GM12878 (cell line): Measurements from ENCODE around the gene FIG4.

Source experiments
- BACH1 ChIP-seq: fragments of 450-650 bp; IDR thresholded peaks from 2 replicates; pipeline ENCODE4 v1.6.1; 2017; ENCODE audit warnings: mild to moderate bottlenecking, borderline replicate concordance
- GABPA ChIP-seq: IDR thresholded peaks from 2 replicates; pipeline ENCODE4 v1.6.1; 2014; ENCODE audit warnings: antibody characterized with exemption, low read depth, mild to moderate bottlenecking, inconsistent platforms
- HDGF ChIP-seq: fragments of 450-650 bp; IDR thresholded peaks from 2 replicates; pipeline ENCODE4 v1.6.1; 2016; ENCODE audit warnings: antibody characterized with exemption
- NFIC ChIP-seq: IDR thresholded peaks from 2 replicates; pipeline ENCODE4 v1.6.1; 2012; ENCODE audit warnings: low read depth, mild to moderate bottlenecking, inconsistent platforms, low read length, moderate library complexity
- NFXL1 ChIP-seq: fragments of 450-650 bp; IDR thresholded peaks from 2 replicates; pipeline ENCODE4 v1.6.1; 2017; ENCODE audit warnings: antibody characterized with exemption, mild to moderate bottlenecking, borderline replicate concordance
- POLR2A ChIP-seq: IDR thresholded peaks from 2 replicates; pipeline ENCODE4 v1.6.1; 2011; ENCODE audit warnings: low read depth, mild to moderate bottlenecking, low read length
- RUNX3 ChIP-seq: IDR thresholded peaks from 2 replicates; pipeline ENCODE4 v1.6.1; 2012; ENCODE audit warnings: low read length, inconsistent platforms
- SIN3A ChIP-seq: IDR thresholded peaks from 2 replicates; pipeline ENCODE4 v1.6.1; 2012; ENCODE audit warnings: low read depth, low read length, improper control_type of control experiment
- TAF1 ChIP-seq: IDR thresholded peaks from 2 replicates; pipeline ENCODE4 v1.6.1; 2011; ENCODE audit warnings: mild to moderate bottlenecking, low read depth, low read length, borderline replicate concordance
- TARDBP ChIP-seq: IDR thresholded peaks from 2 replicates; pipeline ENCODE4 v1.6.1; 2016; ENCODE audit warnings: borderline replicate concordance
- TF ChIP-seq, protein P1 (sequence below), 3 experiments: IDR thresholded peaks in 2 of 3; conservative IDR thresholded peaks in 1 of 3; 2 replicates each; pipeline ENCODE4 v1.5.1; 2011; ENCODE audit warnings: low read depth in 3 of 3, low read length in 3 of 3, mild to moderate bottlenecking in 3 of 3, control low read depth in 2 of 3, moderate library complexity in 2 of 3, inconsistent platforms in 1 of 3, mixed read lengths in 1 of 3; ENCODE audit not compliant: control insufficient read depth in 2 of 3, insufficient read depth in 1 of 3; ENCODE audit errors: extremely low read depth in 1 of 3
- TF ChIP-seq, protein P2 (sequence below): fragments of 450-650 bp; IDR thresholded peaks from 2 replicates; pipeline ENCODE4 v1.6.1; 2017; ENCODE audit warnings: mild to moderate bottlenecking, low read depth, inconsistent platforms; ENCODE audit not compliant: poor library complexity, severe bottlenecking
- TF ChIP-seq, protein P3 (sequence below): IDR thresholded peaks from 2 replicates; pipeline ENCODE4 v1.6.1; 2012; ENCODE audit warnings: low read depth, low read length, improper control_type of control experiment

DNA sequence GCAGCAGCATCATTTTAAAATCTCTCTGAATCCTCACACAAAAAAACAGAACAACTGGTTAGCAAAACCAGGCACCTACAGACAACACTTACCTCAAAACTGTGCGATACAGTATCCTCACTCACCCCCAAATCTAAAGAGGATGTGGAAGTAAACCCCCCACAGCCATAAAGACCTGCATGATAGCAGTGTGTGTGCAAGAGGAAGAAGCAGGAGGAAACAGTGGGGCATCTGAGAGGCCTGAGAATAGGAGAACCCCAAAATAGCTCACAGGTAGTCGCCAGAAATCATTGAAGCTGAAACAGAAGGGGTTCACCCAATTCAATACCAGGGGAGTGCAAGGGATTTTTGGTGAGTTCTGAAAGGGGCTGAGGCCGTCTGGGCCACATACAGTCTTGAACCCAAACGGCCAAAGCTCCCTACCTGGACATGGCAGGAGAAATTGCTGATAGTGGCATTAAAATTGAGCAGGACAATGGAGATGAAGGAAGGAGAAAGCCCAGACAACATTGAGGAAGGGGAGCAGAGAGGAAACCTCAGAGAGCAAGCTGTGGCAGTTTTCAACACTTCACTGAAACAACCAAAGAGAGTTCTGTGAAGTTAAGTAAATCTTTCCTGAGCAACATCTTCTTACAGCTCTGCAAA is 129.7 kb downstream of the FIG4 start:
- no peak for TF ChIP-seq BACH1
- no peak for TF ChIP-seq TARDBP
- TF ChIP-seq GABPA = no peak
- TF ChIP-seq, protein P1, sequence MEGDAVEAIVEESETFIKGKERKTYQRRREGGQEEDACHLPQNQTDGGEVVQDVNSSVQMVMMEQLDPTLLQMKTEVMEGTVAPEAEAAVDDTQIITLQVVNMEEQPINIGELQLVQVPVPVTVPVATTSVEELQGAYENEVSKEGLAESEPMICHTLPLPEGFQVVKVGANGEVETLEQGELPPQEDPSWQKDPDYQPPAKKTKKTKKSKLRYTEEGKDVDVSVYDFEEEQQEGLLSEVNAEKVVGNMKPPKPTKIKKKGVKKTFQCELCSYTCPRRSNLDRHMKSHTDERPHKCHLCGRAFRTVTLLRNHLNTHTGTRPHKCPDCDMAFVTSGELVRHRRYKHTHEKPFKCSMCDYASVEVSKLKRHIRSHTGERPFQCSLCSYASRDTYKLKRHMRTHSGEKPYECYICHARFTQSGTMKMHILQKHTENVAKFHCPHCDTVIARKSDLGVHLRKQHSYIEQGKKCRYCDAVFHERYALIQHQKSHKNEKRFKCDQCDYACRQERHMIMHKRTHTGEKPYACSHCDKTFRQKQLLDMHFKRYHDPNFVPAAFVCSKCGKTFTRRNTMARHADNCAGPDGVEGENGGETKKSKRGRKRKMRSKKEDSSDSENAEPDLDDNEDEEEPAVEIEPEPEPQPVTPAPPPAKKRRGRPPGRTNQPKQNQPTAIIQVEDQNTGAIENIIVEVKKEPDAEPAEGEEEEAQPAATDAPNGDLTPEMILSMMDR (IDR thresholded peaks at IDR 0.05 in 2 of 3, conservative IDR thresholded peaks at IDR 0.05 in 1 of 3; ENCODE audit: control insufficient read depth in 2 of 3, extremely low read depth in 1 of 3, insufficient read depth in 1 of 3, low read depth in 3 of 3, low read length in 3 of 3) = no peak
- TF ChIP-seq POLR2A = no peak
- no peak for TF ChIP-seq SIN3A
- TF ChIP-seq, protein P2, sequence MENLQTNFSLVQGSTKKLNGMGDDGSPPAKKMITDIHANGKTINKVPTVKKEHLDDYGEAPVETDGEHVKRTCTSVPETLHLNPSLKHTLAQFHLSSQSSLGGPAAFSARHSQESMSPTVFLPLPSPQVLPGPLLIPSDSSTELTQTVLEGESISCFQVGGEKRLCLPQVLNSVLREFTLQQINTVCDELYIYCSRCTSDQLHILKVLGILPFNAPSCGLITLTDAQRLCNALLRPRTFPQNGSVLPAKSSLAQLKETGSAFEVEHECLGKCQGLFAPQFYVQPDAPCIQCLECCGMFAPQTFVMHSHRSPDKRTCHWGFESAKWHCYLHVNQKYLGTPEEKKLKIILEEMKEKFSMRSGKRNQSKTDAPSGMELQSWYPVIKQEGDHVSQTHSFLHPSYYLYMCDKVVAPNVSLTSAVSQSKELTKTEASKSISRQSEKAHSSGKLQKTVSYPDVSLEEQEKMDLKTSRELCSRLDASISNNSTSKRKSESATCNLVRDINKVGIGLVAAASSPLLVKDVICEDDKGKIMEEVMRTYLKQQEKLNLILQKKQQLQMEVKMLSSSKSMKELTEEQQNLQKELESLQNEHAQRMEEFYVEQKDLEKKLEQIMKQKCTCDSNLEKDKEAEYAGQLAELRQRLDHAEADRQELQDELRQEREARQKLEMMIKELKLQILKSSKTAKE = no peak
- TF ChIP-seq NFIC = peak; percentile 30; the same call in 1 of the 2 replicates
- TF ChIP-seq HDGF = no peak
- TF ChIP-seq, protein P3, sequence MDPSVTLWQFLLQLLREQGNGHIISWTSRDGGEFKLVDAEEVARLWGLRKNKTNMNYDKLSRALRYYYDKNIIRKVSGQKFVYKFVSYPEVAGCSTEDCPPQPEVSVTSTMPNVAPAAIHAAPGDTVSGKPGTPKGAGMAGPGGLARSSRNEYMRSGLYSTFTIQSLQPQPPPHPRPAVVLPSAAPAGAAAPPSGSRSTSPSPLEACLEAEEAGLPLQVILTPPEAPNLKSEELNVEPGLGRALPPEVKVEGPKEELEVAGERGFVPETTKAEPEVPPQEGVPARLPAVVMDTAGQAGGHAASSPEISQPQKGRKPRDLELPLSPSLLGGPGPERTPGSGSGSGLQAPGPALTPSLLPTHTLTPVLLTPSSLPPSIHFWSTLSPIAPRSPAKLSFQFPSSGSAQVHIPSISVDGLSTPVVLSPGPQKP = no peak
- TF ChIP-seq NFXL1 = no peak
- no peak for TF ChIP-seq TAF1
- TF ChIP-seq RUNX3 = no peak; the same call in 1 of the 2 replicates
